CD4-positive, alpha-beta T cell treated with Interleukin-1 beta for 1 hour (primary cell): ENCODE data around the gene TAC3.
A peak's percentile ranks its signal among the peaks of the same experiment; 100 is the strongest.
"Not testable (repeated sequence)": the region's sequence is repeated elsewhere in the genome, so short reads cannot be mapped to it uniquely, and the experiment has no call there.

Experiments used
- DNase-seq, 2 donors: peaks; one replicate each; pipeline ENCODE4 v3.0.0-alpha.2; 2020 to 2022

TAC3 gene

GRCh38 chr12:57016348-57016747, at the start of gene TAC3:
Gene TAC3, minus strand, starts transcription at chr12:57016529. Its CDS starts 732 bp downstream, at chr12:57015797.
- no peak for DNase-seq

DNA sequence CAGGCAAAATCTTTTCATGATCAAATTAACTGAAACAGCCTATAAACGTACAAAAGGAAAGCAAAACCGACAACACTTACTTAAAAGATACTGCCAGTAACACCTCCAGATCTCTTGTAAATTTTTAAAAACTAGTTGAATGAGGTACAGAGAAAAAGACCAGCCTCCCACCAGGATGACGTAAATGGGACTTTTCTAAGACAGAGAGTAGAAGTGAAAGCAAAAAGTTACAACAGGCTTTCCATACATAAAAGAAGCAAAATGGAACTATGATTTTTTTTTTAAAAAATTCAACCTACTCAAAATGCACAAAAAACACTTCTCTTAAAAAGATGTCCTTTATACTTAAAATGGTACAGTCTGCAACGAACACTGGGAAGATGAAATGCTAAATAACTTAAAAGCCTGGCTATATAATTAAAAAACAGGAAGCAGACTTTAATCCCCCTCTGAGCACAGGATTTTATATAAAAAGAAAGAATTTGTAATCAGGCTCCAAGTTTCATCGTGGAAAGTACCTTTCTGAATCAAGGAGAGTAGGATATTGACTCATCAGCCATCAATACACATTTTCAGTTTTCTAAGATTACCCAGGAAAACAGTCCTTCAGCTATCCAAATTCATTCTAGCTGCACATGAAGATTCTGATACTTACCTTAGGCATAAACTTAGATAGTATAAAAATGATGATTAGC, 47.8 kb upstream of the TAC3 start:
- peak; percentile 64 to 85 for DNase-seq

- no peak for DNase-seq
Observed at GRCh38 chr12:57058454-57058853, 42.1 kb upstream of the TAC3 start.

- no peak for DNase-seq
Observed at GRCh38 chr12:57057067-57057751, 40.9 kb upstream of the TAC3 start.

DNA sequence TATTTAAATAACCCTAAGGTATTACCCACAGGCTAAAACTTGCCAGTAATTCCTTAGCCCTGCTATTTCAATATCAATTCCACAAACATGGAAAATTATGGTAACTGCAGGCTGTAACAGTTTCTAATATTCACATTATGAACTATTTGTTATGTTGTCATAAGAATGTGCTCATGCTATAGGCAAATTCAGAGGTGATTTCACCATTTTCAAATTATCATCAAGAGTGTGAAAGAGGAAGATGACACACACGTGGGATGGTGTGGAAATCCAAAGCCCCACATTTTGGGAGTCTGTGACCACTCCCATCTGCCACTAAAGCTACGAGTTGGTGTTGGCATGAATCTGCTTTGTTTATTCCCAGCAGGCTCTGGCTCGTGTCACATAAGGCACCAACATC, 39.5 kb upstream of the TAC3 start:
- DNase-seq, result peak in 1 of 2 donors; percentile 45

DNA sequence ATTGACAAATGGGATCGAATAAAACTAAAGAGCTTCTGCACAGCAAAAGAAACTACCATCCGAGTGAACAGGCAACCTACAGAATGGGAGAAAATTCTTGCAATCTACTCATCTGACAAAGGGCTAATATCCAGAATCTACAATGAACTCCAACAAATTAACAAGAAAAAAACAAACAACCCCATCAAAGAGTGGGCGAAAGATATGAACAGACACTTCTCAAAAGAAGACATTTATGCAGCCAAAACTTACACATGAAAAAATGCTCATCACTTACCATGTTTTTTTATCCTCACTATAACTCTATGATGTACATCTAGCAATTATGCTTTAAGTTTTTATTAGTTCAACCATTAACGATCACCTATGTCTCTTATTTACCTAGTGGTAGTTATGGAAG, 37.6 kb upstream of the TAC3 start:
- DNase-seq, result not testable (repeated sequence)

- not testable (repeated sequence) for DNase-seq
Observed at GRCh38 chr12:57053146-57053545, 36.8 kb upstream of the TAC3 start.

DNA sequence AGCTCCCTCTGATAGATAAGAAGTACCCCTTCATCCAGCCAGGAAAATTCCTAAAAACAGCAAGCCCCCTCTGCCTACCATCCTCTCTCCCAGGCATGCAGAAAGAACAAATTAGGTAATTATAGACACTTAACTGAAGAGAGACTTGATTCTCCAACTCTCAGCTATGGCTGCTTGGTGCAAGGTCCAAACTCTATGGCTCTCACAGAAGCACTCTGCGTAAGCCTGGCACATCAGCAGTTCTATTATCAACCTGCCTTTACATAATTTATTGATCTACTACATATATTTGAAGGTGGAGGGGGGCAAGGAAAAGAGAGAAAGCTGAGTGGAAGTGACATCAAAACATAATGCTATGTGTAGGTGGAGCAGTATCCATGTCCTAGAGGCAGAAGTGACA, 34.7 kb upstream of the TAC3 start:
- DNase-seq, result no peak

DNA sequence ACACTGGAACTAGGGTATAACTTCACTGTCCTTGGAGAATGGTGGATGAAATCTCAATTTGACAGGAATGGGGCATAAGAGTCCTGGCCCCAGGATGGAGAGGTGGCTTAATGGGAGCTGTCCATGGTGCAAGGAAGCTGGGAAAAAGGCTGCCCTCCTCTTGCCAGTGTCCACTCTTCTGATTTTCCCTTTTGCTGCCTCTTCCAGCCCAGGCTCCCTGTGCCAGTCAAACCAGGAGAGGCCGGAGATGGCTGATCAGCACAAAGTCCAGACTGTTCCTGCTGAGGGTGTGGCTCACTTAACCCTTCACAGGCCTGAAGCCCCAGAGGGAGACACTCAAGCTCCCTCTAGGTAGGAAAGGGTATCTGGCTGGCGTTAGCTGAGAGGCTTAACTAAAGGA, 33.6 kb upstream of the TAC3 start, which contains the start of gene MYO1A:
MYO1A (minus strand) TSS at position 240 of the 400 bp plus-strand sequence. CDS start 1,806 bp downstream, outside the sequence.
- DNase-seq, result no peak

DNA sequence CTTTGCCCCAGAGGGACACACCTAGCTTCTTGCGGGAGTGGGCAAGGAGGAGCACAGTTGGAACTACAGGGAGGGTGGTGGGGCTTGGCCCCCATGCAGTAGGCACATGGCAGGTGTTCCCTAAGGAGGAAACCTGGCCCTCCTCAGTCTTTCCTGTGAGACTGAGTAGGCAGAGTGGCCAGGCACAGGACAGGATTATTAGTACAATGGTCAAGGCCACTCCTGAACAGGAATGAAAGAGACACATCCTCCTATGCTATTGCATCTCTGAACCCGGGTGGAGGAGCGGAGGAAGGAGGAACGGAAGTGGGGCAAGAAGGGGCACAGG, 32.8 kb upstream of the TAC3 start:
- no peak for DNase-seq

DNA sequence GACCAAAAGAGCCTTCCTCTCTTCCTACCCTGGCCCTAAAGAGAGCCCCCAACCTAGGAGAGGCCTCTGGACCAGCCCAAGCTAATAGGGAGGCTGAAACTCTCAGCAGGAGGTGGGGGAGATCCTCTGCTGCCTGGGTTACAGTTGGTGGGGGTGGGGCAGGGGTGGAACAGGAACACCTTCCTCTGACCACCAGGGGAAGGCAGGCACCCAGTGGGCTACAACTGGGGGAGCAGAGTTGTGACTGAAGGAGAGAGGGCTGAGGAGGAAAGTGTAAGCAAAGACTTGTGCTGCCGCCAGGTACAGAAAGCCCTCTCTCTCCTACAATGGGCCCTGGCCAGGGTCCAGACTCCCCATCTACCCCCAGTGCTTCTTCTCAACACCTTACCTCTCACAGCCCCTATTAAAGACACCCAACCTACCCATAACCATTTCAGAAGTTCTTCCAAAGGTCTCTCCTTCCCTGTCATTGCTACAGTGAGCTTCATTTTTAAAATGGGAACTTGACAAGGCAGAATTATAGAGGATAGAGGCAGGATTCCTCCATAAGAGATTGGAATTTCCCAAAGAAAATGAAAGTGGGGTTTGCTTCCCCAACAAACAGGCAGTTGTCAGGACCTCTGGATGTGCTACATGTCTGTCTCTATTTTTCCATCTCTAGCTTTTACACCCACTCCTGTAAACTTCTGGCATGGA, 32.2 kb upstream of the TAC3 start:
- no peak for DNase-seq

GRCh38 chr12:57047981-57048380, 31.7 kb upstream of the TAC3 start:
- DNase-seq, result no peak

GRCh38 chr12:57046947-57047890, 30.9 kb upstream of the TAC3 start:
- peak; percentile 41 to 46 for DNase-seq

DNA sequence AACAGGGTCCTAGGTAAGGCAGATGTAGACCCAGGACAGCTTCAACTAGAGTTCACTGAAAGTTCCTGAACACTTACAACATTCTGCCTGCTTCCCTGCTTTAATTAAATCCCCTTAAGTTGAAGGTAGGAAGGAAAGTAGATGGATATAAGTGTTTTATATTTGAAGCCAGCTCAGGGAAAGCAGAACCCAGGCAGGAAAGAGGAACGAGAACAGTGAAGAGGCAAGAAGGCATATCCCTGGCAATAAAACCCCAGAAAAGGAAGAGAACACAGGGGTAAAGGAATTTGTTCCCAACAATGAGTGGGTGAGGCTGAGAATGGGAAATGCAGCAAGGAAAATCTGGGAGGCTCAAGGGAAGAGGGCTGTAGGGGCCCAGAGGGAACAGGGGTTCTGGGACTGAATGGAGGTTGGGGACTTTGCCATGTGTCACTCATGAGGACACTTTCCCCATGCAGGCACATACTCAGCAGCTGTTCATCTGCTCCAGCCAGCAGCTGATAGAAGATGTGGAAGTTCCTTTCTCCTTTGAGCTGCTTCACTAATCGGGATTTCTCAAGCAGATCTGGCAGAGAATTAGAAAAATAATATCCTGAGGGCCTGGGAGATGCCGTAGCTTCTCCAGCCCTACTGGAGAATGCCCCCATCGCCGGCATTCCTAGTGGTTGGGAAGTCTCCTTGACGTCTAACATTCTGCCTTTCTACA, 29.9 kb upstream of the TAC3 start:
- DNase-seq, result no peak

DNA sequence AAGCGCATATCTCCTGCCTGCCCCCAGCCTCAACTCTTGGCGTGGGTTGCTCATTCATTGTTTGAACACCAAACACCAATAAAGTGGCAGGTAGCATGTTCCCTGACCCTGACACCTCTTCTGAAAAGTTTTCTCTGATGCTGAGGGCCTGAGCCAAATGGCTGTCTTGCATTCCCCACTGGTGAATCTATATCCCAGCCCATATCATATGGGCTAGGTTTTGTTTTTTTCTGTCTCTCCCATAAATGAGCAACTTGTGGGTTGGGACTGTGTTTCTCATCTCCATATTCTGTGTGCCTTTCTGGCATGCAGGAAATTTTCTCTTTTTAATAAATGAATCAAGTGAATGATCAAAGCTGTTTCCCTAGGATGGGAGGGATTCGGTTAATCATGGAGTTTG, 28.6 kb upstream of the TAC3 start:
- no peak for DNase-seq

GRCh38 chr12:57044468-57044867, 28.1 kb upstream of the TAC3 start:
- DNase-seq, result no peak

DNA sequence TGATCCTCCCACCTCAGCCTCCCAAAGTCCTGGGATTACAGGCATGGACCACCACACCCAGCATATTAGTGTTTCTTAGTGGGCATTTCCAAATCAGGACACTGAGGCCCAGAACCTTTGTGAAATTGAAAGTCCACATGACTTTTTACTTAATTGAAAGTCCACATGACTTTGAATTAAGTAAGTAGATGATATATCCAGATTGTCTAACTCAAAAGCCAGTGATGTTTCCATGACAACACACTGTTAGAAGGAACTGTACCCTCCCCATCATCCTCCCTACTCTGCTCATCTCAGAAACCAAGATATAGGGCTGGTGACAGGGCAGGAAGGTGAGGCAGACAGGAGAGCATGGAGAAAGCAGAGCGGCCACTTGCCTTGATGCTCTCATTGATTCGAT, 26.4 kb upstream of the TAC3 start:
- DNase-seq, result no peak

GRCh38 chr12:57040750-57041149, 24.4 kb upstream of the TAC3 start:
- no peak for DNase-seq

GRCh38 chr12:57040211-57040610, 23.9 kb upstream of the TAC3 start:
- DNase-seq, result no peak

GRCh38 chr12:57039016-57039798, 22.9 kb upstream of the TAC3 start:
- no peak for DNase-seq

- no peak for DNase-seq
Observed at GRCh38 chr12:57037264-57037663, 20.9 kb upstream of the TAC3 start.
